Activated CD4-positive, alpha-beta T cell treated with anti-CD3 and anti-CD28 coated beads for 36 hours (primary cell): ENCODE results near the gene SYNE3. TPM values are rescaled to one million over a fixed set of nuclear protein-coding genes. Genes with fewer than 3 reads are reported as not detected.

Experiments used
- ATAC-seq: fragments of 200-7000 bp; cut with Tn5 transposase; one replicate; pipeline ENCODE4 v1.10.0; 2021; ENCODE audit warnings: mild to moderate bottlenecking, moderate library complexity
- CTCF ChIA-PET: fragments of 350-600 bp; sonication (Branson Sonifier 250); formaldehyde crosslinking; loops from one replicate; lab custom pipeline; 2021; ENCODE audit warnings: antibody characterized with exemption; lab: Charles Lee
- POLR2A ChIA-PET: fragments of 350-600 bp; sonication (Branson Sonifier 250); formaldehyde crosslinking; loops from one replicate; lab custom pipeline; 2021; ENCODE audit warnings: antibody characterized with exemption, inconsistent platforms; lab: Charles Lee
- DNase-seq: peaks from one replicate; pipeline ENCODE4 v3.0.0-alpha.2; 2020
- H3K27ac Mint-ChIP-seq: one replicate; pipeline ENCODE4 v1.8.0; 2021; ENCODE audit warnings: mixed read lengths
- H3K27me3 Mint-ChIP-seq: one replicate; pipeline ENCODE4 v1.8.0; 2021; ENCODE audit warnings: mixed read lengths
- H3K36me3 Mint-ChIP-seq: one replicate; pipeline ENCODE4 v1.8.0; 2021; ENCODE audit warnings: low read depth, mixed read lengths
- H3K4me1 Mint-ChIP-seq: one replicate; pipeline ENCODE4 v1.8.0; 2021; ENCODE audit warnings: mixed read lengths
- H3K4me3 Mint-ChIP-seq: one replicate; pipeline ENCODE4 v1.8.0; 2021; ENCODE audit warnings: mild to moderate bottlenecking, moderate library complexity, mixed read lengths
- H3K9me3 Mint-ChIP-seq: one replicate; pipeline ENCODE4 v1.8.0; 2021; ENCODE audit warnings: low read depth, mixed read lengths
- intact Hi-C, 2 experiments: fragments of 100-400 bp; cut with DNase I in 1 of 2; cut with micrococcal nuclease in 1 of 2; formaldehyde crosslinking; loops; one replicate each; pipeline versions ENCODE4 v1.14.2 to v1.15.1; 2022 to 2024; cut with DNase I, micrococcal nuclease
- total RNA-seq, 2 experiments: library from RNA; stranded (reverse); gene quantifications; one replicate each; pipeline ENCODE4 v1.2.3, GENCODE V29; 2021

SYNE3 gene
- total RNA-seq, 2 experiments from 2014 or later: 27.3 to 34.2 TPM

GRCh38 chr14:95505030-95505589, 11.3 kb downstream of the SYNE3 start:
- no peak overlapping the region for H3K4me3 Mint-ChIP-seq
- CTCF ChIA-PET: interaction anchor here (0.6 to 0.7 kb wide), 3 partner anchors 19 to 21 kb away, joined by 3 read pairs; no protein-coding TSS in a partner anchor
- ATAC-seq: no peak
- H3K27me3 Mint-ChIP-seq: no peaks in the 10 kb centered on the region
- H3K4me1 Mint-ChIP-seq: peaks cover 83% of the 10 kb centered on the region
- POLR2A ChIA-PET: no interaction called here
- H3K36me3 Mint-ChIP-seq: peaks cover 54% of the 10 kb centered on the region
- H3K27ac Mint-ChIP-seq: peak overlapping the region; percentile 17
- intact Hi-C loops: no loop called here
- H3K9me3 Mint-ChIP-seq: no peaks in the 10 kb centered on the region
- DNase-seq: no peak

- CTCF ChIA-PET: interaction anchor here (0.6 to 0.7 kb wide), 2 partner anchors 20 to 22 kb away, joined by 3 read pairs; no protein-coding TSS in a partner anchor
- peaks cover 84% of the 10 kb centered on the region for H3K4me1 Mint-ChIP-seq
- intact Hi-C loops: loop anchor here in 1 of 2 experiments (1.0 kb wide), 1 partner anchor 19 kb away; no protein-coding TSS in a partner anchor
- peak overlapping the region; percentile 87 for H3K27ac Mint-ChIP-seq
- no peaks in the 10 kb centered on the region for H3K9me3 Mint-ChIP-seq
- peak; percentile 82 for ATAC-seq
- POLR2A ChIA-PET: interaction anchor here (0.6 to 1.5 kb wide), 2 partner anchors 19 to 33 kb away, joined by 3 to 8 read pairs; no protein-coding TSS in a partner anchor
- H3K27me3 Mint-ChIP-seq: no peaks in the 10 kb centered on the region
- DNase-seq: peak; percentile 60
- H3K4me3 Mint-ChIP-seq: peak overlapping the region; percentile 49
- peaks cover 48% of the 10 kb centered on the region for H3K36me3 Mint-ChIP-seq
Observed at GRCh38 chr14:95504135-95505029, 12.1 kb downstream of the SYNE3 start.

- Mint-ChIP-seq H3K27me3 (no peaks in the 10 kb centered on the region), H3K4me3 (no peak overlapping the region), H3K27ac (peak overlapping the region; percentile 19), H3K4me1 (peaks cover 88% of the 10 kb centered on the region), H3K9me3 (no peaks in the 10 kb centered on the region), H3K36me3 (peaks cover 47% of the 10 kb centered on the region)
- CTCF ChIA-PET: interaction anchor here (0.9 to 1.4 kb wide), 2 partner anchors 11 to 59 kb away, joined by 4 to 5 read pairs; no protein-coding TSS in a partner anchor
- no peak for ATAC-seq
- POLR2A ChIA-PET: interaction anchor here (0.6 to 1.5 kb wide), 2 partner anchors 20 to 33 kb away, joined by 3 to 8 read pairs; no protein-coding TSS in a partner anchor
- intact Hi-C loops: loop anchor here in 1 of 2 experiments (1.0 kb wide), 1 partner anchor 20 kb away; no protein-coding TSS in a partner anchor
- no peak for DNase-seq
Observed at GRCh38 chr14:95503365-95504134, 12.9 kb downstream of the SYNE3 start.

- DNase-seq (no peak), ATAC-seq (no peak)
- POLR2A ChIA-PET: interaction anchor here (0.6 kb wide), 1 partner anchor 22 kb away, joined by 3 read pairs; no protein-coding TSS in a partner anchor
- Mint-ChIP-seq H3K27me3 (no peaks in the 10 kb centered on the region), H3K36me3 (peaks cover 44% of the 10 kb centered on the region), H3K27ac (peak overlapping the region; percentile 53), H3K4me1 (peaks cover 84% of the 10 kb centered on the region), H3K4me3 (no peak overlapping the region), H3K9me3 (no peaks in the 10 kb centered on the region)
- intact Hi-C loops: no loop called here
- CTCF ChIA-PET: interaction anchor here (0.9 to 1.4 kb wide), 2 partner anchors 12 to 58 kb away, joined by 4 to 5 read pairs; no protein-coding TSS in a partner anchor
Observed at GRCh38 chr14:95502381-95502950, 14.0 kb downstream of the SYNE3 start.

- peaks cover 86% of the 10 kb centered on the region for H3K4me1 Mint-ChIP-seq
- ATAC-seq: no peak
- H3K27me3 Mint-ChIP-seq: no peaks in the 10 kb centered on the region
- ChIA-PET POLR2A (no interaction called here), CTCF (interaction anchor here (0.9 kb wide), 1 partner anchor 18 kb away, joined by 3 read pairs; no protein-coding TSS in a partner anchor)
- peak overlapping the region; percentile 9 for H3K27ac Mint-ChIP-seq
- peaks cover 29% of the 10 kb centered on the region for H3K36me3 Mint-ChIP-seq
- no peak overlapping the region for H3K4me3 Mint-ChIP-seq
- no peaks in the 10 kb centered on the region for H3K9me3 Mint-ChIP-seq
- DNase-seq: no peak
- intact Hi-C loops: no loop called here
Observed at GRCh38 chr14:95500772-95501401, 15.6 kb downstream of the SYNE3 start.

GRCh38 chr14:95500201-95500681, 16.2 kb downstream of the SYNE3 start:
- no peak overlapping the region for H3K27ac Mint-ChIP-seq
- H3K4me1 Mint-ChIP-seq: peaks cover 88% of the 10 kb centered on the region
- ChIA-PET CTCF (interaction anchor here (0.9 kb wide), 1 partner anchor 19 kb away, joined by 3 read pairs; no protein-coding TSS in a partner anchor), POLR2A (no interaction called here)
- intact Hi-C loops: no loop called here
- H3K36me3 Mint-ChIP-seq: peaks cover 29% of the 10 kb centered on the region
- H3K4me3 Mint-ChIP-seq: no peak overlapping the region
- DNase-seq (no peak), ATAC-seq (no peak)
- H3K9me3 Mint-ChIP-seq: no peaks in the 10 kb centered on the region
- no peaks in the 10 kb centered on the region for H3K27me3 Mint-ChIP-seq

GRCh38 chr14:95499354-95499750, 17.1 kb downstream of the SYNE3 start:
- DNase-seq: peak; percentile 29
- peak; percentile 47 for ATAC-seq
- Mint-ChIP-seq H3K9me3 (no peaks in the 10 kb centered on the region), H3K27me3 (no peaks in the 10 kb centered on the region), H3K4me3 (no peak overlapping the region), H3K27ac (peak overlapping the region; percentile 34), H3K4me1 (peaks cover 87% of the 10 kb centered on the region), H3K36me3 (peaks cover 27% of the 10 kb centered on the region)
- ChIA-PET POLR2A (no interaction called here), CTCF (interaction anchor here (1.2 to 1.5 kb wide), 3 partner anchors 13 to 28 kb away, joined by 3 to 7 read pairs (median 5); no protein-coding TSS in a partner anchor)
- intact Hi-C loops: loop anchor here (2.0 to 5.0 kb wide), 2 partner anchors 19 to 33 kb away; no protein-coding TSS in a partner anchor

- no peak overlapping the region for H3K27ac Mint-ChIP-seq
- POLR2A ChIA-PET: interaction anchor here (1.1 kb wide), 1 partner anchor 25 kb away, joined by 4 read pairs; no protein-coding TSS in a partner anchor
Observed at GRCh38 chr14:95498622-95499353, 17.7 kb downstream of the SYNE3 start.

GRCh38 chr14:95497561-95498011, 18.9 kb downstream of the SYNE3 start:
- Mint-ChIP-seq H3K27me3 (no peaks in the 10 kb centered on the region), H3K4me1 (peaks cover 73% of the 10 kb centered on the region), H3K27ac (no peak overlapping the region), H3K36me3 (peaks cover 22% of the 10 kb centered on the region), H3K4me3 (no peak overlapping the region), H3K9me3 (no peaks in the 10 kb centered on the region)
- DNase-seq (no peak), ATAC-seq (no peak)
- intact Hi-C loops: loop anchor here (2.0 to 5.0 kb wide), 2 partner anchors 21 to 35 kb away; no protein-coding TSS in a partner anchor
- ChIA-PET CTCF (interaction anchor here (1.5 to 3.0 kb wide), 2 partner anchors 17 to 29 kb away, joined by 3 to 12 read pairs; no protein-coding TSS in a partner anchor), POLR2A (interaction anchor here (1.1 kb wide), 1 partner anchor 26 kb away, joined by 4 read pairs; no protein-coding TSS in a partner anchor)

More at GRCh38 chr14:95498622-95499353, 17.7 kb downstream of the SYNE3 start:
- intact Hi-C loops: loop anchor here (2.0 to 5.0 kb wide), 2 partner anchors 20 to 34 kb away; no protein-coding TSS in a partner anchor
- peaks cover 84% of the 10 kb centered on the region for H3K4me1 Mint-ChIP-seq
- H3K36me3 Mint-ChIP-seq: peaks cover 27% of the 10 kb centered on the region
- H3K4me3 Mint-ChIP-seq: no peak overlapping the region
- no peak for DNase-seq
- no peaks in the 10 kb centered on the region for H3K9me3 Mint-ChIP-seq
- CTCF ChIA-PET: interaction anchor here (1.2 to 1.5 kb wide), 3 partner anchors 13 to 29 kb away, joined by 3 to 7 read pairs (median 5); no protein-coding TSS in a partner anchor
- no peak for ATAC-seq
- no peaks in the 10 kb centered on the region for H3K27me3 Mint-ChIP-seq
